Heart left ventricle (tissue), 16 donors: ENCODE data around the gene WSB1. TPM values are rescaled to one million over a fixed set of nuclear protein-coding genes. Genes with fewer than 3 reads are reported as not detected.

Source experiments
- ATAC-seq, 4 donors: fragments of 200-7000 bp; cut with Tn5 transposase; one replicate each; pipeline ENCODE4 v1.9.1; 2020 to 2022; ENCODE audit warnings: moderate library complexity in 4 of 4, mild to moderate bottlenecking in 3 of 4, moderate number of reproducible peaks in 1 of 4
- DNase-seq, 5 donors: peaks; one replicate each; pipeline ENCODE4 v3.0.0-alpha.2; 2020
- H3K27ac ChIP-seq, 12 donors: fragments of 200-600 bp; sonication (generic) in 4 of 12; one replicate each; pipeline versions ENCODE4 v1.5.0 to v1.8.0; 2016 to 2022; ENCODE audit warnings: mild to moderate bottlenecking in 2 of 12
- H3K27me3 ChIP-seq, 9 donors: fragments of 200-600 bp; sonication (generic) in 2 of 9; one replicate each; pipeline versions ENCODE4 v1.5.1 to v1.8.0; 2016 to 2022; ENCODE audit warnings: mild to moderate bottlenecking in 3 of 9
- H3K36me3 ChIP-seq, 9 donors: fragments of 200-600 bp; sonication (generic) in 2 of 9; one replicate each; pipeline versions ENCODE4 v1.5.0 to v1.8.0; 2018 to 2022; ENCODE audit warnings: mild to moderate bottlenecking in 2 of 9
- H3K4me1 ChIP-seq, 12 donors: fragments of 200-600 bp; sonication (generic) in 4 of 12; one replicate each; pipeline versions ENCODE4 v1.5.0 to v1.8.0; 2016 to 2022; ENCODE audit warnings: mild to moderate bottlenecking in 3 of 12
- H3K4me3 ChIP-seq, 12 donors: fragments of 200-600 bp; sonication (generic) in 4 of 12; one replicate each; pipeline versions ENCODE4 v1.5.0 to v1.8.0; 2017 to 2022; ENCODE audit warnings: mild to moderate bottlenecking in 9 of 12, moderate library complexity in 4 of 12
- H3K9me3 ChIP-seq, 12 donors: fragments of 200-600 bp; sonication (generic) in 4 of 12; one replicate each; pipeline versions ENCODE4 v1.5.0 to v1.8.0; 2016 to 2022; ENCODE audit warnings: mild to moderate bottlenecking in 1 of 12
- POLR2A ChIP-seq, 2 donors: fragments of 450-650 bp; IDR thresholded peaks; one replicate each; pipeline ENCODE4 v1.6.1; 2017; ENCODE audit warnings: antibody characterized with exemption in 2 of 2, mild to moderate bottlenecking in 2 of 2, moderate library complexity in 2 of 2
- WGBS, 4 donors: extraction: QIAGEN DNeasy Blood & Tissue Kit in 2 of 4; methylation state at CpG; one replicate each; pipeline versions ENCODE4 v1.1.5 to v1.1.7; 2013 to 2018; 5-methylcytosine and 5-hydroxymethylcytosine counted together
- intact Hi-C, 10 donors: fragments of 100-400 bp; cut with DNase I; formaldehyde crosslinking; loops; one replicate each; pipeline versions ENCODE4 v1.11.1 to v1.14.2; 2022
- polyA plus RNA-seq, 2 donors: library from polyadenylated mRNA; stranded (reverse); fragments of 200-250 nt; gene quantifications; one replicate each; pipeline ENCODE4 v1.2.3, GENCODE V29; 2013
- total RNA-seq, 9 donors: library from RNA; depleted of rRNA in 2 of 9; stranded (reverse); fragments of >200 nt in 2 of 9; fragmentation: NEBNext Ultra II Directional in 3 of 9; extraction: Animal tissue kit (Norgen Biotek cat#: 25700) in 3 of 9; gene quantifications; one replicate each; pipeline versions ENCODE4 v1.1.0 to v1.2.4, GENCODE V29; 2016 to 2023
- TF ChIP-seq, protein P1 (sequence below), 12 donors: fragments of 200-600 bp; sonication (generic) in 4 of 12; IDR thresholded peaks; one replicate each; pipeline versions ENCODE4 v1.5.0 to v1.8.0; 2018 to 2022; ENCODE audit warnings: antibody characterized with exemption in 12 of 12, mild to moderate bottlenecking in 5 of 12
- donor health status: ischemic (EF 13 %, LVEDD 7.1; RV severe dilation, severe dysfunction).
- donor health status: healthy with polysubstance abuse.
- donor health status: DM: no; HTN: yes; CAD: no.
- donor health status: DM: no; HTN: no; CAD: no.
- donor health status: ischemic (EF 25% LVEDD 6.9; RV normal size, moderate dysfunction).
- donor health status: ischemic (EF 25% LVEDD 5.7; RV mildly dilated, moderate dysfunction).
- donor health status: healthy.
- donor health status: DM: yes; HTN: yes; CAD: no.
- donor health status: ischemic (EF 35%, LVEDD 5.7; RV mildly dilated, moderate dysfunction).
- donor health status: nonischemic (EF 11% LVEDD 7.7; RV severe dilation, severe dysfunction).
- donor health status: DM: yes; HTN: yes; CAD: no.
- donor health status: PGD.
- donor health status: ischemic (EF 29% LVEDD 5.4; RV normal size, mild dysfunction).
- donor health status: nonischemic (EF 23%, LVEDD 6.1; RV moderate dilation, normal function).

The WSB1 gene
- total and polyA plus RNA-seq, 11 donors: 22.3 to 119 (median 56.2) TPM

DNA sequence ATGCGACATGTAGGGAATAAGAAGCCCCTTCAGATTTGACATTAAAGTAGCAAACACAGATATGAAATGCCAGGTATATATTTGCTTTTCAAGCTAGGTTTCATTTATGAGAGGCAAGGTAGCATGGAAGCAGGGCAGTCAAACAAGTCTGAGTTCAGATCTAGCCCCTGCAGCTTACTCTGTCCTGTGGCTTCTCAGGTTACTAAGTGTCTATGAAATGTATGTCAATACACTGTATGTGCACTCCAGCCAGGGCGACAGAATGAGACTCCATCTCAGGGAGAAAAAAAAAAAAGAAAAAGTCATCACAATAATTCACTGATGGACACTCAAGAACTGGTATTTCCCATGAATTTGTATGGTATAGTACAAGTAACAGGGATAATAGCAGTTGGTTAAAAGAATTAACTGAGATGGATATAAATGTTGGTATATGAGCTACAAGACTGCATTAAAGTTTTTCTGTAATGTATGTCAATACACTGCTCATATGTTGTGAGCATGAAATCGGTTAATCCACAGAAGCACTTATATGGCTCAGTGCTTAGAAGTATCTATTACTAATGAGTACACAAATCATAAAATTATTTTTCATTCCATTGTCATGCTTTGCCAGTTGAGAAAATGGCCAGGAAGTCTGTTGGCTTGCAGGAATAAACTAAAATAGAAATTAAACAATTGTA, 2.9 kb upstream of the WSB1 start:
- H3K4me1 ChIP-seq: peaks cover 0 to 15% (median 5%) of the 10 kb centered on the region in 12 donors
- H3K36me3 ChIP-seq: no peaks in the 10 kb centered on the region
- 86 to 89% (median 87%) methylated on average over 3 of the region's 3 CpGs for WGBS, 4 donors
- H3K4me3 ChIP-seq: no peak overlapping the region
- TF ChIP-seq POLR2A (IDR thresholded peaks at IDR 0.05): no peak
- TF ChIP-seq, protein P1, sequence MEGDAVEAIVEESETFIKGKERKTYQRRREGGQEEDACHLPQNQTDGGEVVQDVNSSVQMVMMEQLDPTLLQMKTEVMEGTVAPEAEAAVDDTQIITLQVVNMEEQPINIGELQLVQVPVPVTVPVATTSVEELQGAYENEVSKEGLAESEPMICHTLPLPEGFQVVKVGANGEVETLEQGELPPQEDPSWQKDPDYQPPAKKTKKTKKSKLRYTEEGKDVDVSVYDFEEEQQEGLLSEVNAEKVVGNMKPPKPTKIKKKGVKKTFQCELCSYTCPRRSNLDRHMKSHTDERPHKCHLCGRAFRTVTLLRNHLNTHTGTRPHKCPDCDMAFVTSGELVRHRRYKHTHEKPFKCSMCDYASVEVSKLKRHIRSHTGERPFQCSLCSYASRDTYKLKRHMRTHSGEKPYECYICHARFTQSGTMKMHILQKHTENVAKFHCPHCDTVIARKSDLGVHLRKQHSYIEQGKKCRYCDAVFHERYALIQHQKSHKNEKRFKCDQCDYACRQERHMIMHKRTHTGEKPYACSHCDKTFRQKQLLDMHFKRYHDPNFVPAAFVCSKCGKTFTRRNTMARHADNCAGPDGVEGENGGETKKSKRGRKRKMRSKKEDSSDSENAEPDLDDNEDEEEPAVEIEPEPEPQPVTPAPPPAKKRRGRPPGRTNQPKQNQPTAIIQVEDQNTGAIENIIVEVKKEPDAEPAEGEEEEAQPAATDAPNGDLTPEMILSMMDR (IDR thresholded peaks at IDR 0.05): no peak
- no peaks in the 10 kb centered on the region for H3K9me3 ChIP-seq
- peaks cover 0 to 4% (median 0%) of the 10 kb centered on the region in 9 donors for H3K27me3 ChIP-seq
- ATAC-seq (no peak), DNase-seq (no peak)
- H3K27ac ChIP-seq: no peak overlapping the region
- intact Hi-C loops: loop anchor here in 9 of 10 donors (5.0 to 10.0 kb wide), 3 partner anchors 41 to 46 kb away; no protein-coding TSS in a partner anchor

DNA sequence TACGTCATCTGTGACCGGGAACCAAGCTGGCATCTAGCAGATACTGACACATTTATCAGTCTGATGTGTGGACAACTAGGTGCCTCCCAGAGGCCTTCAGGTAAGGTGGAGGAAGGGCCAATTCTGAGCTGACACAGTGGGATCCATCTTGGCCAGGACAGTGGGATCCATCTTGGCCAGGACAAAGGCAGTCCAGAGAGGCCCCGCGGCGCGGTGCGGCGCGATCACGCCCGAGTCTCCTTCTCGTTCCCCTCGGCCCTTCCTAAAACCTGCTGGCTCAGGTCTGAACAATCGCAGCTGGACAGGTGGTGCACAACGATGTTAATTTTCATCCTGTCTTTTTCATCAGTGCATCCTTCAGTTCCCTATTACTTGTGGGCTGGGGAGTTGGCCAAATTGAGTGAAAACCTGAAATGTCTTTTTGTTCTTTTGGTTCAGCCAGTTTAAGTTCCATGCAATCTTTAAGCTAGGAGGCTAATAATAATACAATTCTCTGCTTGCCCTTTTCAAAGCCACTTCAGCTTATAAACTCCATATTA, 486 bp upstream of the WSB1 start:
- H3K27me3 ChIP-seq: peaks cover 0 to 4% (median 0%) of the 10 kb centered on the region in 9 donors
- ATAC-seq: no peak
- H3K4me3 ChIP-seq: peak overlapping the region in 11 of 12 donors; percentile 72 to 99 (median 81)
- DNase-seq: peak in 3 of 5 donors; percentile 38 to 41 (median 40)
- peak overlapping the region; percentile 98 to 100 (median 99) for H3K27ac ChIP-seq
- H3K4me1 ChIP-seq: peaks cover 11 to 37% (median 28%) of the 10 kb centered on the region in 12 donors
- TF ChIP-seq, protein P1 (IDR thresholded peaks at IDR 0.05): no peak
- no peak for TF ChIP-seq POLR2A (IDR thresholded peaks at IDR 0.05)
- 89 to 91% (median 90%) methylated on average over 15 of the region's 15 CpGs for WGBS, 4 donors
- no peaks in the 10 kb centered on the region for H3K9me3 ChIP-seq
- intact Hi-C loops: loop anchor here in 9 of 10 donors (5.0 to 10.0 kb wide), 3 partner anchors 39 to 49 kb away; no protein-coding TSS in a partner anchor
- H3K36me3 ChIP-seq: peaks cover 0 to 6% (median 0%) of the 10 kb centered on the region in 9 donors

DNA sequence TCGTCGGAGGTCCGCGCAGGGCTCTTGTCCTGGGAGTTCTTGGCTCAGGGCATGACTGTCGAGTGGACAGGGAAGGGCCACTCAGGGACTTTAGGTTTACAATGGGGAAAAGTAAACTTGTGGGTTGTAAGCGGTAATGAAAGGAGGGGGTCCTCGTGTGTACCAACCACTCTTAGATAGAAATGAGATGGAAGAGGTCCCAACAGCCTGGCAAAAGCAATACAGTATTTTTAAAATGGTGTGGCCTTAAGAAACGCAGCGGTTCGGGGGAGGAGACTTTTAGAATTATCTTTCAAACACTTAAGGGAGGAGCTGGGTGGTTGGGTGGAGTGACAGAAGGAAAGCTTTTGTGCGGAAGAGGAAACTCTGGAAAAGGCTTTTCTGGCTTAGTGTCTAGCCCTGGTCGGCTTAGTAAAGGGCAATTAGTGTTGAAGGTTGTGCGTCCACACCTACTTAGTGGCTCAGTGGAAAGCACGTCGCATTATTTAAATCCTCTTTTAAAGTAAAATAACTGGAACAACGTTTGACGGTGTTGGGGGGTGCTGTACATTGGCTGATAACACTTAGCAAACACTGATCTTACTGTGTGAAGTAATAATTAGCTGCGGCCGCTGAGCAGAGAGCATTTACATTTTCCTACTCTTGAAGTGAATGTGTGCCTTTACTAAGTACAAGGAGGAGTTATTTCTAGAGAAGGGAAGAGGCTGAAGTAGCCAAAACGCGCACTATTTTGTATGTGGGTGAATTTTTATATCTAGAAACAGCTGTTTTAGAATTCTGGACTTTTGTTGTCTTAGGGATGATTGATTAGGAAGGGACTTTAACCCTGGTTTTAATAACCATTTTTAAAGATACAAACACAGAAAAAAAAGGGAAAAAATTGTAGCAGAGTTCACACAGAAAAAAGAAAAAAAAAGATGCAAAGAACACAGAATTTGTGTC, 1.0 kb downstream of the WSB1 start:
- H3K27me3 ChIP-seq: peaks cover 0 to 4% (median 0%) of the 10 kb centered on the region in 9 donors
- peaks cover 0 to 6% (median 0%) of the 10 kb centered on the region in 9 donors for H3K36me3 ChIP-seq
- TF ChIP-seq POLR2A (IDR thresholded peaks at IDR 0.05): peak in 1 of 2 donors; percentile 71
- TF ChIP-seq, protein P1 (IDR thresholded peaks at IDR 0.05): no peak
- H3K9me3 ChIP-seq: no peaks in the 10 kb centered on the region
- 0 to 1% (median 1%) methylated on average over 19 to 21 of the region's 21 CpGs for WGBS, 4 donors
- peaks cover 11 to 53% (median 40%) of the 10 kb centered on the region in 12 donors for H3K4me1 ChIP-seq
- intact Hi-C loops: loop anchor here (1.0 to 10.0 kb wide), 10 partner anchors 28 to 50 kb away; no protein-coding TSS in a partner anchor
- peak; percentile 59 to 77 (median 75) for ATAC-seq
- peak in 4 of 5 donors; percentile 60 to 76 (median 68) for DNase-seq
- H3K4me3 ChIP-seq: peak overlapping the region; percentile 72 to 99 (median 80)
- peak overlapping the region; percentile 98 to 100 (median 99) for H3K27ac ChIP-seq
